ENCODE results near the gene SREBF1. TPM values are rescaled to one million over a fixed set of nuclear protein-coding genes. Genes with fewer than 3 reads are reported as not detected.

The SREBF1 gene
- total RNA-seq, 1 donor from 2014 or later: 84.0 TPM

DNA sequence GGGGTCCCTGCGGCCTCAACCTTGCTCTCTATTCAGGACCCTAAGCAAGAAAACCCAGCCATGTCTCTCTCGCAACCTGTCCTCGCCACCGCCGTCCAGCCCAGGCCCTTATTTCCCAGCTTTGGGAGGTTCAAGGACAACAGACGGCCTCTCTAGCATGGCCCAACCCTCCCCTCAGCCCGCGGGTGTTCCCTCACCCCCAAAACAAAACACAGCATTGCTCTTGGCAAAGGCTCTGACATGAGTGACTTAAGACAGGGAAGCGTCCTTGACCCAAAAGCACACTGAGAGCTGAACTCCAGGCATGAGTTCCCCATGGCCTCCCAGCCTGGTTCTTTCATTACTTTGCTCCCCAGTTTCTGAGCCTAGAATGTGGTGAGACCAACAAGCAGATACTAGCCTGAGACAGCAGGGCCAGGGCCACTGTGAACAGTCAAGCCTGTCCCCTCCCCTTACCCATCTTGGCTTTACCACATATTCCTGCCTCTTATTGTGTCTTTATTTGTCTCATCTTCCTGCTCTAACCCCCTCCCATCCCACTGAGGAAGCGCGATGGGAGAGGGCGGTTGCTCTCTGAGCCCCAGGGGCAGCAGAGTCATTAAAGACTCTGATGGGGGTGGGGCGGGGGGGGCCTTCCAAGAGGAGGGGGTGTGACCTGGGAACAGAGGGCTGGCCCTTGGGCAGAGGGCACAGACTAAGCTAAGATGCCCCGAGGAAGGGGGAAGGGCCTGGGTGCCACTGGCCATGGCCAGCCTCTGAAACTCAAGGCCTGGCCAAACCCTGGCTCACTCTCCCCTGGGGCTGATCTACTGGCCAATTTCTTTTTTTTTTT is 11.8 kb downstream of the SREBF1 start:
- H3K4me3 ChIP-seq: peak overlapping the region in 1 of 2 donors; percentile 37
- TF ChIP-seq POLR2A (IDR thresholded peaks at IDR 0.05): no peak

DNA sequence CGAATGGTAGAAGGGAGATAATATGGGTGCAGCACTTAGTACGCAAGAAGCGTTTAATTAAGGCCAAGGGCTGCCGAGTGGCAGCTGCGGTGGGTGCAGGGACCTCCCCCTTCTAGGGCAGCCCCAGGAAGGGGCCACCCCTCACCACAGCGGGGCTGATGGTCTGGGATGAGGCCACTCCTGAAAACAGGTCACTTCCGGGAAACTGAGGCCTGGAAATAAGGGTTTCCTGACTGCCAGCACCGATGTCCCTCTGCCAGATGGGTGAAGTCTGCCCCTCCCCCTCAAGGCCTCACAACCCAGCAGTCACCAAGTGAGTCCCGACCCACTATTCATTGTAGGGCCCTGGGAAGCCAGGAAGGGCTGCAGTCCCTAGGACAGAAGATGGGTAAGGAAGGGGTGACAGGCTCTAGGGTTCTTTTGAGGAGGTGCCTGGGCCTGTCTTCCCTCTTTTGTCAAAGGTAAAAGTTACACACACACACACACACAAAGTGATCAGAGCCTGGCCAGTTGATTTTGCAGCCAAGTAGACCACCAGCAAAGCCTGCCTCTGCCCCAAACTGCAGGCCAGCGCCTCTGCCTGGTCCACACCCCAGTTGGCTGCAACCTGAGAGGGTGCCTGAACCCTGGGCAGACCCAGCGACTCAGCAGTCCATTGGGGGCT is 12.5 kb downstream of the SREBF1 start:
- Histone ChIP-seq H3K27me3 (no peaks in the 10 kb centered on the region), H3K9me3 (no peaks in the 10 kb centered on the region), H3K4me1 (peaks cover 87% of the 10 kb centered on the region), H3K36me3 (peaks cover 0 to 6% of the 10 kb centered on the region in 2 donors), H3K27ac (peak overlapping the region; percentile 90), H3K4me3 (peak overlapping the region; percentile 37 to 54)
- DNase-seq (ENCODE audit: extremely low spot score in 2 of 2): no peak
- intact Hi-C loops (cut with DNase I): no loop called here
- TF ChIP-seq POLR2AphosphoS5 (IDR thresholded peaks at IDR 0.05; ENCODE audit: insufficient read depth in 1 of 2, low read depth in 1 of 2) (peak in 1 of 2 donors; percentile 4), POLR2A (IDR thresholded peaks at IDR 0.05) (no peak)

More for the DNA sequence above, 11.8 kb downstream of the SREBF1 start:
- Histone ChIP-seq H3K27me3 (no peaks in the 10 kb centered on the region), H3K4me1 (peaks cover 87% of the 10 kb centered on the region), H3K27ac (peak overlapping the region; percentile 90), H3K9me3 (no peaks in the 10 kb centered on the region), H3K36me3 (no peaks in the 10 kb centered on the region)
- DNase-seq (ENCODE audit: extremely low spot score in 2 of 2): no peak
- intact Hi-C loops (cut with DNase I): no loop called here

DNA sequence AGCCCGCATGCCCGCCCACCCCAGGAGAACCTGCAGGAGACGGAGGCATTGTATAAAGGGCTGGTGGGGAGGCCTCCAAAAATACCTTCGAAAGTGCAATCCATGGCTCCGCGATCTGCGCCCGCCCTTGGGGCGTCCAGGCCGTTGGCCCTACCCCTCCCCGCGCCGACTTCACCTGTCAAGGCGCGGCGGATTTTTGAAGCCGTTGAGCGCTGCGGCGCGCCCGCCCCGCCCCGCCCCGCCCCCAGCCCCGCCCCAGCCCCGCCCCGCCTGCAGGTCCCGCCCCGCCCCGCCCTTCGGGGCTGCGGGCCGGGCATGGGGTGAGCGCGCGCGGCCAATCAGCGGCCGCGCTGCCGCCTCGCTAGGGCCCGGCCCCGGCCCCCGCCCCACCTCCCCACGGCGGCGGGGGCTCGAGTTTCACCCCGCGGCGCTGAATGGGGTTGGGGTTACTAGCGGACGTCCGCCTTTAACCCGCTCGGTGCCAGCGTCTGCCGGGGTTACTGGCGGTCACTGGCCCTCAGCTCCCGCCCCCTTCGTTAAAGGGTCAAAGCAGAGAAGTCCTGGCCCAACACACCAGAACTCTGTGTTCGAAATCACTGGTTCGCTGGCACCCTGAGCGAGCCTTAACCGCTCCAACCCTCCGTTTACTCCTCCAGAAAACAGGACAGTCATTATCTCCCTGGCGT is 13.2 kb downstream of the SREBF1 start:
- peaks cover 91% of the 10 kb centered on the region for H3K4me1 ChIP-seq
- TF ChIP-seq, protein P1, sequence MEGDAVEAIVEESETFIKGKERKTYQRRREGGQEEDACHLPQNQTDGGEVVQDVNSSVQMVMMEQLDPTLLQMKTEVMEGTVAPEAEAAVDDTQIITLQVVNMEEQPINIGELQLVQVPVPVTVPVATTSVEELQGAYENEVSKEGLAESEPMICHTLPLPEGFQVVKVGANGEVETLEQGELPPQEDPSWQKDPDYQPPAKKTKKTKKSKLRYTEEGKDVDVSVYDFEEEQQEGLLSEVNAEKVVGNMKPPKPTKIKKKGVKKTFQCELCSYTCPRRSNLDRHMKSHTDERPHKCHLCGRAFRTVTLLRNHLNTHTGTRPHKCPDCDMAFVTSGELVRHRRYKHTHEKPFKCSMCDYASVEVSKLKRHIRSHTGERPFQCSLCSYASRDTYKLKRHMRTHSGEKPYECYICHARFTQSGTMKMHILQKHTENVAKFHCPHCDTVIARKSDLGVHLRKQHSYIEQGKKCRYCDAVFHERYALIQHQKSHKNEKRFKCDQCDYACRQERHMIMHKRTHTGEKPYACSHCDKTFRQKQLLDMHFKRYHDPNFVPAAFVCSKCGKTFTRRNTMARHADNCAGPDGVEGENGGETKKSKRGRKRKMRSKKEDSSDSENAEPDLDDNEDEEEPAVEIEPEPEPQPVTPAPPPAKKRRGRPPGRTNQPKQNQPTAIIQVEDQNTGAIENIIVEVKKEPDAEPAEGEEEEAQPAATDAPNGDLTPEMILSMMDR (IDR thresholded peaks at IDR 0.05): no peak
- no peak for TF ChIP-seq POLR2A (IDR thresholded peaks at IDR 0.05)
- peak in 1 of 2 donors; percentile 61 for TF ChIP-seq POLR2AphosphoS5 (IDR thresholded peaks at IDR 0.05; ENCODE audit: insufficient read depth in 1 of 2, low read depth in 1 of 2)
- H3K9me3 ChIP-seq: no peaks in the 10 kb centered on the region
- H3K4me3 ChIP-seq: peak overlapping the region; percentile 54 to 58
- peaks cover 0 to 13% of the 10 kb centered on the region in 2 donors for H3K36me3 ChIP-seq
- peak overlapping the region; percentile 91 for H3K27ac ChIP-seq
- intact Hi-C loops (cut with DNase I): no loop called here
- H3K27me3 ChIP-seq: no peaks in the 10 kb centered on the region
- no peak for DNase-seq (ENCODE audit: extremely low spot score in 2 of 2)

GRCh38 chr17:17822616-17823015 is 14.2 kb downstream of the SREBF1 start:
- no peak for TF ChIP-seq POLR2AphosphoS5 (IDR thresholded peaks at IDR 0.05; ENCODE audit: insufficient read depth in 1 of 2, low read depth in 1 of 2)
- TF ChIP-seq, protein P1 (IDR thresholded peaks at IDR 0.05): no peak
- TF ChIP-seq POLR2A (IDR thresholded peaks at IDR 0.05): no peak
- no peak for DNase-seq (ENCODE audit: extremely low spot score in 2 of 2)
- Histone ChIP-seq H3K4me1 (peaks cover 91% of the 10 kb centered on the region), H3K9me3 (no peaks in the 10 kb centered on the region), H3K36me3 (peaks cover 0 to 19% of the 10 kb centered on the region in 2 donors), H3K4me3 (peak overlapping the region; percentile 54 to 58), H3K27ac (peak overlapping the region; percentile 91), H3K27me3 (no peaks in the 10 kb centered on the region)
- intact Hi-C loops (cut with DNase I): no loop called here

DNA sequence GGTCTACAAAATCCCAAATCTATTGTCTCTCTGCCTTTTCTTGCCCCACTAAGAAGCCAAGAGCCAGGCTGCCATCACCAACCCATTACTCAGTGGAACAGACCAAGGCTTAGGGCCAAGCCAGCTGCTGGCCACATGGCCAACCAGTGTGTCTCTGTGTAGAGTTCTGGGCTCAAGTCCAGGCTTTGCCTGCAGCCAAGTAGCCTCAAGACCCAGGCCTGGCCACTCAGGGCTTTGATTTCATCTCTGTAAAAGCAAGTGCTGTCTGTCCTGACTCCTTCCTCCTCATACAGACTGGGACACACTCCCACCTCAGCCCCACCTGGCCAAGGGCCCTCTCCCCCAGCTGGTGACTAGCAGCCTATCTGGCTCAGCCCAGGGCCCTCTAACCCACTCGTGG is 14.6 kb downstream of the SREBF1 start:
- Histone ChIP-seq H3K27me3 (no peaks in the 10 kb centered on the region), H3K4me1 (peaks cover 87% of the 10 kb centered on the region), H3K9me3 (no peaks in the 10 kb centered on the region), H3K27ac (peak overlapping the region; percentile 91), H3K36me3 (peaks cover 0 to 23% of the 10 kb centered on the region in 2 donors), H3K4me3 (peak overlapping the region; percentile 54 to 58)
- DNase-seq (ENCODE audit: extremely low spot score in 2 of 2): no peak
- TF ChIP-seq POLR2A (IDR thresholded peaks at IDR 0.05) (no peak), POLR2AphosphoS5 (IDR thresholded peaks at IDR 0.05; ENCODE audit: insufficient read depth in 1 of 2, low read depth in 1 of 2) (peak in 1 of 2 donors; percentile 31)
- TF ChIP-seq, protein P1 (IDR thresholded peaks at IDR 0.05): no peak
- intact Hi-C loops (cut with DNase I): no loop called here
